GM18498 (cell line): ENCODE measurements around the gene C1orf174.
A peak's percentile ranks its signal among the peaks of the same experiment; 100 is the strongest.

ENCODE experiments used
- ATAC-seq: cut with Tn5 transposase; IDR thresholded peaks from one replicate; pipeline ENCODE4 v1.9.1; 2021; ENCODE audit warnings: mild to moderate bottlenecking, moderate library complexity; ENCODE audit not compliant: unreplicated experiment

C1orf174 gene

DNA sequence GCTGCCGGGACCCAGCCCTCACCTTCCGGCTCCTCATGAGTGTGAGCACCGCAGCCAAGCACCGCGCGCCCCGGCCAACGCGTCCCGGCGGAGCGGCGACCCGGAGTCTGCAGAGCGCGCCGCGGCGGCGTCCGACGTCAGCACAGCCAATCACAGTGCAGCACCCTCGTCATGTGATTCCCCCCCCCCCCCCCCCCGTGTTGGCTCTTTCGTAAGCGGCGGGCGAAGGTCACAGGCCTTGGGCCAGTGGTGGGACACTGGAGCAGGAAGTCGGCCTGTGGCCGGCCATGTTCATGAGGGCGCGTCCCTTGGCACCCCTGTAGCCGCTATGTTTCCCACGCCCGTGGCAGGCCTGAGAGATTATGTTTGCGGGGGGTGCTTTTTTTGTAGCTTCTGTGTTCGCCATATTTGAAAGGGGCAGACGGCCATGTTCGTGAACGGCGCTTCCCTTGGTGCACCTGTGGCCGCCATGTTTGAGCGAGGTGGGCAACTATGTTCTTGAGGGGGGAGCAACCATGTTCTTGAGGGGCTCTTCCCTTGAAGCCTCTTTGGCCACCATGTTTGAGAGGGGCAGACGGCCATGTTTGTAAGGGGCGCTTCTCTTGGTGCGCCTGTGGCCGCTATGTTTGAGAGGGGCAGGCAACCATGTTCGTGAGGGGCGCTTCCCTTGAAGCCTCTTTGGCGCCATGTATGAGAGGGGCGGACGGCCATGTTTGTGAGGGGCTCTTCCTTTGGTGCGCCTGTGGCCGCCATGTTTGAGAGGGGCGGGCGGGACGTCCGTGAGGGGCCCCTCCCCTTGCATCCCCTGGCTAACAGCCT lies at the start of gene C1orf174:
TSS of gene C1orf174 (minus strand) at position 123 of the 819 bp plus-strand sequence. CDS start at position 37, 86 bp downstream.
- ATAC-seq, result peak; percentile 75

DNA sequence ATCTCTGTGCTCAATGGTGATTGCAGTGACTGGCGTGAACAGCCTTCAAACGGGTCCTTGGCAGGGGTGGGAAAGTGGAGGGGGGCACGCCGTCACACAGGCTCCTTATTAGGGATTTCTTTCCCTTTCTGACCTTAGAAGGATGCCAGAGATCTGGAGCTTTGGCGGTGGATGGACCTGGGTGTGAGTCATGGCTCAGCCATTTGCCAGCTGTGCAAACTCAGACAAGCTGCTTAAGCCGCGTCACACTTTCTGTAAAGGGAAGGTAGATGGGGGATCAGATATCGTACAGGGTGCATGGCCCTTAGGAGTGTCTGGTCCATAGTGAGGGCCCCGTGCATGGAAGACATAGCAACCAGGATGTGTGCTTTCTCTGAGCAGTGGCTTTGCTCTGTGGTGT lies 48.3 kb upstream of the C1orf174 start:
- ATAC-seq, result no peak

- no peak for ATAC-seq
Measured at GRCh38 chr1:3945916-3946840, 46.1 kb upstream of the C1orf174 start.

GRCh38 chr1:3945222-3945621 lies 45.1 kb upstream of the C1orf174 start:
- no peak for ATAC-seq

DNA sequence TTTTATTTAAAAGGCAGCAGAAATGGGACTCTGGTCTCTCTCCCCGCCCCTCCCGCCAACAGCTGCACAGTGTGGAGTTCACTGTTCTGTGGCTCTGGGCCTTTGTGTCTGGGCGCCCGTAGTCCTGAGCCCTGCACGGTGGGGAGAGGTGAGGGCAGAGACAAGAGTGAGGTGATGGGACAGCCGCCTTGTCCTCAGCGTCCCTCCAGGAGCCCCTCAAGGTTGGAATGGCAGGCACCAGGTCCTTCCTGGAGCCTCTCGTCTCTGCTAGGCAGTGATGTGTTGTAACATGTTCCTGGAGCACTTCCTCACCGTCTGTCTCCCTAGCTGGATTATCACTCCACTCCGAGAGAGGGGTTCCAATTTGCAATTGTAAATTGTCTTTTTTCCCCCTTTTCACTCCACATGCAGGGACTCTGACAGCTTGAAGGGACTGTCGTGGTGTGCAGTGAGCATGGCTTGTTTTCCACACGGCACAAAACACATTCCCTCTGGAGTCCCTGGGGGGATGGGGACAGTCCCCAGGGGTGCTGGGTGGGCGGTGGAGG lies 44.6 kb upstream of the C1orf174 start:
- ATAC-seq, result no peak

DNA sequence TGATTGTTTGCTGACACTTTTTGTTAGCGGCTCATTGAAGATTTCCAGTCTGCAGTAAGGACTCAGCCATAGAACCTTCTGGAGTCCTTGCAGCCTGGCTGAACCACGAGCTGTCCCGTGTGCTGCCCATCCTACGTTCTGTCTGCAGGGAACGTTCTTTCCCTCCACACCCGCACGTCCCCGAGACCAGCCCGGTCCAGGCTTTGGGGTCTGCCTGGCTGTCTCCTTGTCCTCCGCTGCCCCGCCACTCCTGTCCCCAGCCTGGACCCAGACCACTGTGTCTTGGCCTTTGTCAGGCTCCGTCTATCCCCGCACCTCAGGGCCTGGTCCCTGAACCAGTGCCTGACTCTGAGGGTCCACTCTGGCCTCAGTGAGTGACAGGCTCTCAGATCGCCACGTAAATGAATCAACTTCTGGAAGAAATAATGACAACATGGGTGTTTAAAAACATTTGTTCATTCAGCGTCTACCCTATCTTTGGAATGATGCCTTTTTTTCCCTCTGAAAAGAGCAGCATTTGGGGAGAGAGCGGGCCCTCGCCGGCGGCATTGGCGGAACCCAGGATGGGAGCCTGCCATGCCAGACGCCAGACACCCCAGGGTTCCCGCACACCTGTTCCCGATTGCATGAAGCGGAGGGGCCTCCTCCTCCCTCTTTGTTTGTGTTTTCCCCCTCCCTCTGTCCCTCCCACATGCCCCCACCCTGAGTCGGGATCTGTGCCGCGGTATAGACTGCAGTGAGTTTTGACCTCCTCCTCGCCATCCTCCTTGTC lies 43.9 kb upstream of the C1orf174 start:
- ATAC-seq, result no peak

- ATAC-seq, result no peak
Measured at GRCh38 chr1:3943123-3943431, 43.0 kb upstream of the C1orf174 start.

- ATAC-seq, result no peak
Measured at GRCh38 chr1:3942416-3943122, 42.5 kb upstream of the C1orf174 start.

GRCh38 chr1:3940754-3941345 lies 40.8 kb upstream of the C1orf174 start:
- no peak for ATAC-seq

DNA sequence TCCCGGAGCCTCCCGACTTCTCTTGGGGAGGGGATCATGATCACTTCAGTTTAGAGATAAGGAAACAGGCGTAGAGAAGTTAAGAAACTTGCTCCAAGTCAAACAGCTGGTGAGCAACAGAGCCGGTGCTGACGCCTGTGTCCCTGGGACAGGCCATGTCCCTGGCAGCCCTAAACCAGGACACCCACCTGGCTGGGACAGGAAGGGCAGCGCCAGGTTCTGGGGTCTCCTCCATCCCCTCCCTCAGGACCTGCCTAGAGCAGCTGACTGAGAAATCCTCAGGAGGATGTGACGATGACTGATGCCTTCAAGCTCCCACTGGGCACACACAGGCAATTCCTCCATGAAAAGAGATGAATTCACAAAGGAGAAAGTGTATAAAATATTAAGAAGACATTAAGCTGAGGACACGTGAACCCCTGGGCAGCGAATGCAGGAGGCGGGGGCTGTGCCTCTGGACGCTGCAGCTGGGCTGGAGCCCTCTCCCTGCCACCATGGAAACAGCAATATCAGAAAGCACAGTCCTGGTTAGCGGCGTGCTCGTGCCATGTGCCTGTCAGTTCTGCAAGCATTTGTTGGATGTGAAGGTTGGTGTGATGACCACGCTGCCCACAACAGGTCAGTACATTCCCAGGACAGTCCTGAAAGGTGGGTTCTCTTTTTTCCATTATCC lies 40.1 kb upstream of the C1orf174 start:
- no peak for ATAC-seq

GRCh38 chr1:3939242-3940080 lies 39.4 kb upstream of the C1orf174 start:
- ATAC-seq, result no peak

- ATAC-seq, result no peak
Measured at GRCh38 chr1:3932156-3932919, 32.3 kb upstream of the C1orf174 start.

- ATAC-seq, result no peak
Measured at GRCh38 chr1:3931007-3931912, 31.2 kb upstream of the C1orf174 start.

GRCh38 chr1:3930301-3931006 lies 30.4 kb upstream of the C1orf174 start:
- ATAC-seq, result no peak

DNA sequence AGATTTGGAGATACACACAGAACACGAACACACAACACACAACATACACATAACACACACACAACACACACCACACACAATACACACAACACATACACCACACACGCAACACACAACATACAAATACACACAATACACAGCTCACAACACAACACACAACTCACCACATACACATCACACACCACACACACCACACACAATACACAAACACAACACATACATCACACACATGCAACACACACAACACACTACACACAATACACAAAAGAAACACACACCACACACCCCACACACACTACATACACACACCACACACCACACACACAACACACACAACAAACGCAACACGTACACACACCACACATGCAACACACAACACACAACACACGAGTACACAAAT lies 29.1 kb upstream of the C1orf174 start:
- ATAC-seq, result no peak

DNA sequence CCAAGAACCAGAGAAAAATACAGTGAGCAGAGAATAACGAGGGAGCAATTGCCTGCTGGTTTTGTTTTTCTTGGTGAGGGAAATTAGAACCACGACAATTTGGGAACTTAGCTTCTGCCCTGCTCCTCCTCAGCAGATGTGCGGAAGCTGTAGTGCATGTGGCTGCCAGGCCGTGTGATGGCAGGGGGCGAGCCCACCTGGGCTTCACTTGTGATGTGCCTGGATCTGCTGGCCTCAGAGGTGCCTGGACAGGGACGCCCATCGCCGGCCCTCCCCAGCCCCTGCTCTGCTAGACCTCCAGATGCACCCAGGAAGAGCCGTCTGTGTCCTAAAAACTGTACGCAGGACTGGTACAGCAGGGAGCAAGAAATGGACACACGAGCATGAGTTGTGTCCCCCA lies 28.5 kb upstream of the C1orf174 start:
- no peak for ATAC-seq
